Left lobe of liver (tissue), 2 donors: ENCODE measurements around the gene GASK1A. TPM values are rescaled to one million over a fixed set of nuclear protein-coding genes. Genes with fewer than 3 reads are reported as not detected.

Experiments
- ATAC-seq: fragments of 200-7000 bp; cut with Tn5 transposase; one replicate; pipeline ENCODE4 v1.9.1; 2020; ENCODE audit warnings: mild to moderate bottlenecking, moderate library complexity
- DNase-seq: peaks from one replicate; pipeline ENCODE4 v3.0.0-alpha.2; 2020; ENCODE audit warnings: low spot score
- total RNA-seq: library from RNA; stranded (reverse); gene quantifications from one replicate; pipeline ENCODE4 v1.2.1, GENCODE V29; 2021
- donor health status: DM: no; HTN: no; CAD: no; lungs with moderate emphysema.
- donor health status: DM: no; HTN: yes; CAD: no.

GASK1A gene
- total RNA-seq, 1 donor from 2014 or later, result 19.9 TPM

DNA sequence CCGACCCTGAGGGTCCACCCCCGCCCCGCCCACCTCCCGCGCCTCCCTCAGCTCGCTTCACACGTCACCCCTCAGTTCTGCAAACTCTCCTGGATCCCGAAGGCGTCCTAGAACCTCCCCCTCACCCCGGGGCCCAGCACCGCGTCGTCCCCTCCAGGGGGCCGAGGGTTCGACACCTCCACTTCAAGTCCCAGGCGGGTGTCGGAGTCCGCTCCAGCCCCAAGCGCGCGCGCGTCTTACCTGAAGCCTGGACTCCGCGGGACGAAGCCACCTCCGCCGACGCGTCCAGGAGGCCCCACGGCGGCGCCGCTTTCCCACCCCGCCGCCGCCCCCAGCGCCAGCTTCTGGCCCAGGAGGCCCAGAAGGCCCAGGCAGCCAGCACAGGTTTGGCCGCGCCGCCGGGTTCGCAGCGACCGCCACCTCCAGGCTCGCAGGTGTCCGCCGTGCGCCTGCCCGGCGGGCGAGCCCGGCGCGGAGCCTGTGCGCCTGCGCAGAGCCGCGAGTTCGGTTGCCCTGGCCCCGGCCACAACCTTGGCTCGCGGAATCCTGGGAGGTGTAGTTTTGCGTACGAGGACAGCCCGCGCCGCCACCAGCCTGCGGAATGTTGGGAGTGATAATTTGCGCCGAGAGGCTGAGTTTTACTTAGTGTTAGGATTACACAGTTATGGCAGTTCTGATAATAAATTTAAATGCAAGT lies 126.6 kb downstream of the GASK1A start, which contains the start of gene POMGNT2:
TSS of gene POMGNT2 (minus strand) at position 484 of the 697 bp plus-strand sequence. CDS start 24,648 bp downstream, outside the sequence.
- DNase-seq, result peak; percentile 94
- ATAC-seq, result peak; percentile 98

DNA sequence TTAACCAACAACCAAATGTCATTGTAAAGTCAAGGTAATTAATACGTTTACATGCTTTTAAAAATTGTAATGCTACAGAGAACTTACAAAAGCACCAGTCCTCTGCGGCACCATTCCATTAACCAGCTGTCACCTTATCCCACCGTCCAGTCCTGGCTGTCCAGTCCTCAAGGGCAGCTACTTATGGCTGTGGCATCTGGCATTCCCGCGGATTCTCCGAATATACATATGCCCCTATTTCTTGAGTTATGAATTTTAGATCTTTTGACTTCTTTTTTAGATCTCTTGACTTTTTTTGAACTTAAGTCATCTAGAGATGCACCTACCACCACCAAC lies 127.2 kb downstream of the GASK1A start:
- DNase-seq, result no peak
- ATAC-seq, result peak; percentile 40

Other genes starting within 250 kb of the GASK1A start
- gene CCDC13, start 206.1 kb upstream of the GASK1A start, total RNA-seq, result 1.6 TPM
- gene HIGD1A, start 174.8 kb upstream of the GASK1A start, total RNA-seq, result 112 TPM
- 17.6 TPM for gene ACKR2, start 169.9 kb upstream of the GASK1A start, total RNA-seq
- 425 TPM for gene CYP8B1, start 103.4 kb upstream of the GASK1A start, total RNA-seq
- 3.0 TPM for gene ZNF662, start 73.2 kb upstream of the GASK1A start, total RNA-seq
- gene POMGNT2, start 126.8 kb downstream of the GASK1A start, total RNA-seq, result 5.2 TPM